Fibroblast of skin of back (primary cell): ENCODE results near the gene UNC5C. TPM values are rescaled to one million over a fixed set of nuclear protein-coding genes. Genes with fewer than 3 reads are reported as not detected.
A peak's percentile ranks its signal among the peaks of the same experiment; 100 is the strongest.

Experiments used
- DNase-seq: peaks from one replicate; pipeline ENCODE4 v3.0.0-alpha.2; 2013
- polyA plus RNA-seq, 2 experiments: library from polyadenylated mRNA; unstranded; fragments of 120-200 nt; gene quantifications; one replicate each; pipeline ENCODE4 v1.2.1, GENCODE V29; 2013; ENCODE audit not compliant: insufficient read length in 2 of 2

UNC5C gene
- polyA plus RNA-seq (2013, experiment 1 of 2; ENCODE audit: insufficient read length) = 0.07 TPM
- polyA plus RNA-seq (2013, experiment 2 of 2; ENCODE audit: insufficient read length) = 0.44 TPM

DNA sequence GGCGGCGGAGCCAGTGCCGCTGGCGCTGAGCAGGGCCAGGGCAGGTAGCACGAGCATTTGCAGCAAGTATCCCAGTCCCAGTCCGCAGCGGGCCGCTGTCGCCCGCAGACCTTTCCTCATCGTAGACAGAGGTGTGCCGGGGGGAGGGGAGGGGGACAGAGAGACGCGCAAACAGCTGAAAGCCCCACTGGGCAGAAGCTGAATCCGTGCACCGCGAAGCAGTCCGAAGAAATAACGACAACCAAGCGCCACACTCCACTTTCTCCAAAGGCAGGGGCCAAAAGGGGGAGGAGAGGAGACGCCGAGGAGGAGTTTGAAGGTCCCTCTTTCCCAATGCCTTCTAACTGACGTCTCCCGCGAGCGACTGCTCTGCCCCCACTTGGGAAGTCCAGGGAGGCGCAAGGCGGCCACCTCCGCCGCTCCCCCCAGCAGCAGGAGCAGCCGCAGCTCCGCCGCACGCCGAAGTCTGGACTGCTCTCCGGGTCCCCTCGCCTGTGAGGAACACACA lies at the start of gene UNC5C:
Gene UNC5C, minus strand, starts transcription at position 236 of the 508 bp plus-strand sequence.
- peak; percentile 48 for DNase-seq

DNA sequence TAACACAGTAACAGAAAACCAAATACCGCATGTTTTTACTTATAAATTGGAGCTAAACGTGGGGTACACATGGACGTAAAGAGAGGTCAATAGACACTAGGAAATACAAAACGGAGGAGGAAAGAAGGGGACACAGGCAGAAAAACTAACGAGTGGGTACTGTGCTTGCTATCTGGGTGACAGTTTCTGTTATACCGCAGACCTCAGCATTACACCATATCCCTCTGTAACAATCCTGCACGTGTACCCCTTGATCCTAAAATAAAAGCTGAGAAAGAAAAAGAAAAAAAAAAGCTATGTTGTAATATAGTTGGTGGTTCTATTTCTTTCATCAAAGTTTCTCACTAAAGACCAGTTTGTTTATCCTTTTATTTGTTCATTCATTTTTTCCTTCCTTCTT lies 47.9 kb upstream of the UNC5C start:
- DNase-seq = no peak

DNA sequence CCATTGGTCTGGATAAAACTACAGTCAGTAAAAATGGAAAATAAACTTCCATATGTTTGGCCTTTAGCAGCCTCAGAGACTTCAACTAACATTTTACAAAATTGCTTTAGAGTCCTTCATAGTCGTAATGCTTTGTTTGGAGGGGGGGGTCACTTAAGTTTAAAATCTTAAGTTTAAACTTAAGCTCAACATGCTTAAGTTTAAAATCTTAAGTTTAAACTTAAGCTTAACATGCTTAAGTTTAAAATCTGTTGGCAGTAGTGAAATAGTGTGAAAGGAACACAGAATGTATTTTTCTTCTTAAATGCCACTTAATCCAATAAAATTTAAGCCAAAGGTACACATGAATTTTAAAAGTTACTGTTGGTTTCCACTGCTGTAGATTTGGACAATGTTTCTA lies 45.9 kb upstream of the UNC5C start:
- DNase-seq = no peak

DNA sequence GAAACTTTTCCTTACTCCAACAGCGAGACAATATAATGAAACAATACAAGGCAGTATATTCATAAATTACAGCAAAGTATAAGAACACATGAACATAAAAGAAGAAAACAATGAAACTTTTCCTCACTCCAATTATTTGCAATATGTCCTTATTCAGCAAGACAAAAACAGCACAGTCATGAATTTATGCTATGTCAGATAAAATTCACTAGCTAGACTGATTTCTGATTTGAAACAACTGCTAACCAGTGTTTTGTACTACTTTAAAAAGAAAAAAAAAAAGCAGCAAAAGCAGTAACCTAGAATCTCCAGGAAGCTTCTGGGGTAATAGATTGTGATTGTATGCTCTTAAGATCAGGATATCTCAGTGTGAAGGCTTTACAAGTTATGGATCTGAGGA lies 45.2 kb upstream of the UNC5C start:
- no peak for DNase-seq

DNA sequence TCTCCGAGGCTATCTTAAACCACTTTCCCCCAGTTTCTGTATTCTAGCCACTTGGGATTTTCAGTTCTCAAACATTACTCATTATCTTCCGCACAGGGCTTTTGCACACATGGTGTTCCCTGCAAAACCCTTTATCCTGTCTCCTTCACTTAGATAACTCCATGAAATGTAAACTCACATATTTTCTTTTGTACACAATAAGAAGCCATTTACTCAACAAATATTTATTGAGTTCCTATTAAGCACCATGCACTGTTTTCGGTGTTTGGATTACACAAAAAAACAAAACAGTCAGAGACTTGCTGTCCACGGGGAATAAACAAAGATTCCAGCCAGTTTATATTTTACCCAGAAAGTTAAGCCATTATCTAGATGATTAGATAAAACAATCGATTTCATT lies 42.5 kb upstream of the UNC5C start:
- DNase-seq = no peak

DNA sequence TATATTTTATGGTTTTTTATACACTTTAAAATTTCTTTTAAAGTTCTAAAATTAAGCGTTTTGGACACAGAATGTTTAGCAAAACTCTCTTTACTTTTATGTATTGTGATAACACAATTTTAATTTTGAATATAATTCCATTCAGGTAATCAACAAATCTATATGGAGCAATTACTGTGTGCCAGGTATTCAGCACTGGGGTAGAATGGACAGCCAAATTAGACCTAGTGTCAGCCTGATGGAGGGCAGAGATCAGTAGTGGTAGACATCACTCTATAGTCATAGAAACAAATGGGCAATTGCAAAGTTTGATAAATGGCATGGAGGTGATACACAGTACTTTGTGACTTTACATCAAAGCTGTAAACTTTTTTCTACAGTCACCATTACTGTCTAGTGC lies 41.8 kb upstream of the UNC5C start:
- no peak for DNase-seq

DNA sequence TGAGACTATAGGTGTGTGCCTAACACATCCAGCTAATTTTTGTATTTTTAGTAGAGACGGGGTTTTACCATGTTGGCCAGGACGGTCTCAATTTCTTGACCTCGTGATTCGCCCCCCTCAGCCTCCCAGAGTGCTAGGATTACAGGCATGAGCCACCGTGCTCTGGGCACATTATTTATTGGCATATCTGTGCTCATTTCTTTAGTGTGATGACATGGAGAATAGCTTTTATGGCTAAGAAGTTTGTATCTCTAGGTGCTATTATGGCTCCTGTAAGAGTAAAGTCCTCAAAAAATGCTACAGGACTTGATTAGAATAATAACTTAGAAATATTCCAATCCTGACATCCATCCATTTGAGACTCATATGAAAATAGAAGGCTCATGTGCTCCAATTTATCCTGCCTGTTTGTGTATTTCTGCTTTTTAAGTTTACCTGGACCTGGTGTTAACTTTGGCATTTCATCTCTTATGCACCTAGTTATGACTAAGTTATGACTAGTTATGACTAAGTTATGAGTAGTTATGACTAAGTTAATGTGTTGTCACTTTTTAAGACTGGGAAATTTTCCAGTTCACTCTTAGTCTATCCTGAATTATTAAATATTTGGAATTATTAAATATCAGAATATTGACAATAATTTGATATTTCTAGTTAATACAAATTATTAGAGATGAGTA lies 36.4 kb upstream of the UNC5C start:
- peak; percentile 1 for DNase-seq

DNA sequence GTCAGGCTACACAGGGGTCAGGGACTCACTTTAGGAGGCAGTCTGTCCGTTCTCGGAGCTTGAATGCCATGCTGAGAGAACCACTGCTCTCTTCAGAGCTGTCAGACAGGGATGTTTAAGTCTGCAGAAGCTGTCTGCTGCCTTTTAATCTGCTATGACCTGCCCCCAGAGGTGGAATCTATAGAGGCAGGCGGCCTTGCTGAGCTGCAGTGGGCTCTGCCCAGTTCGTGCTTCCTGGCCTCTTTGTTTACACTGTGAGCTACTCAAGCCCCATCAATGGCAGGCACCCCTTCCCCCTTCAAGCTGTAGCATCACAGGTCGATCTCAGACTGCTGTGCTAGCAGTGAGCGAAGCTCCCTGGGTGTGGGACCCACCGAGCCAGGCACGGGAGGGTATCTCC lies 31.5 kb upstream of the UNC5C start:
- DNase-seq = no peak

DNA sequence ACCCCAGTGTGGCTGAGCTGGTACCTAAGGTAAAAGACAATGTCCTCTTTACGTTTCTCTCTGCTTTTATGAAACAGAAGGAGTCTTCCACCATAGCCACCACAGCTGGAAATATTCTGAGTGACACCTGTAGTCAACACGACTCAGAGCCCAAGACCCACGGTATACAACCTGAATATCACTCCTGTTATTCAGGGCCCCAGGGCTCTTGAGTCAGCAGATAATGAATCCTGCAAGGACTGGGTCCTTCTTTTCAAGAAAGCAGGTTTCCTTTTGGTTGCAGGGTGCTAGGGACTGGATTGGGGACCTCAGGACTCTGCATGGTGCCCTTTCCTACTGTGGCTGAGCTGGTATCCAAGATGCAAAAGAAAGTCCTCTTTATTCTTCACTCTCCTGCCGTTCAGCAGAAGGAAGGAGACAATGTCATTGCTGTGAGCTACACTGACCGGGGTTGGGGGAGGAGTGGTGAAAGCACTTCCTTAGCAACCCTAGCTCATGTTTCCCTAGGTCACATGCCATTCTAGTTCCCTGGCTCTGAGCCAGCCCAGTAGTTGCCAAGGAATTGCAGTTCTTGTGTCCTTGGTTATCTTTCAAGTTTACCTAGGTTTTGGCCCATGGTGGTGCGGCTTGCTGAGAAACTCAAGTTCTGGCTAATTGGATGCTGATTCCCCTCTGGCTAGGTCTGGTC lies 23.7 kb upstream of the UNC5C start:
- DNase-seq = peak; percentile 5

DNA sequence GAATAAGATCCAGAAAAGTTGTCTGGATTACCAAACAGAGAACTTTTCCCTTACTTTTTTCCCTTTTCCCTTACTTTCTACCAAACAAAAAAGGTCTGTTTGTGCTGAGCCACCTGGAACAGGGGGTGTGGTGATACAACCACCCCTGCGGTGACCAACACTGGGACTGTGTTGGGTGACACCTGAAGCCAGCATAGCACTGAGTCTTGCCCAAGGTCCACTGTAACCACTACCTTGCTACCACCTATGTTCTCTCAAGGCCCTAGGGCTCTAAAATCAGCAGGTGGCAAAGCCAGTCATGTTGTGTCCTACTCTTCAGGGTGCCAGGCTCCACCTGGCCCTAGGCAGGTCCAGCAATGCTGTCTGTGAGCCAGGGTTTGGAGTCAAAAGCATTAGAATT lies 22.8 kb upstream of the UNC5C start:
- no peak for DNase-seq

DNA sequence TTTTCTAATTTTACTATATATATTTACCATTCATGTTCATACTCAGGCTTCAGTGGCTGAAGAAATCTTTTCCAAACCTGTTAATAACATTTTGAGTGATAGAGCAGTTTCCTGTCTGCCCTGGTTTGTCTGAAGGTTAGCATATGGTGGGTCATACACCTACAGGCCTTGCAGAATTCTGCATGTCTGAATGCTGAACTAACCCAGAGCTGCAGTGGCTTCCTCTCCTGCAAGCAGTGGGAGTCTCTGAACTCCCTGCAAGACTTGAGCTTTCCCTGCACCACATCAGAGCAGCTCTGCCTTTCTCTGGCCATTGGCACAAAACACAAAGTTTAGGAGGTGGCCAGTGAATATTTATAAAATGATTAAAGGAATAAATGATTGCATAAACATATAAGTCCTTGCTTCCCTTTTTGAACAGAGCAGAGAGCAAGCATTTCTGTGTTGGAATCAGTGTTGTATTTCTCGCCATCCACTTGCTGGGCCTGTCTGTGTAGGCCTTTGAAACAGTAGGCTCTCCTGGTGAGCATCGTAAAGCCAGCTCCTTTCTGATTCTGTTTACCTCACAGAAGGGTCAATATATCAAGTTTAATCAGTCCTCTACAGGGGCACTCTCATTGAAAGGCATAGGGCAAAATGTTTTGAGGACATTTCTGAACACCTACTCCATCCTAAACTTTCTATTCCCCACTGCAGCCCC lies 15.0 kb upstream of the UNC5C start:
- no peak for DNase-seq

DNA sequence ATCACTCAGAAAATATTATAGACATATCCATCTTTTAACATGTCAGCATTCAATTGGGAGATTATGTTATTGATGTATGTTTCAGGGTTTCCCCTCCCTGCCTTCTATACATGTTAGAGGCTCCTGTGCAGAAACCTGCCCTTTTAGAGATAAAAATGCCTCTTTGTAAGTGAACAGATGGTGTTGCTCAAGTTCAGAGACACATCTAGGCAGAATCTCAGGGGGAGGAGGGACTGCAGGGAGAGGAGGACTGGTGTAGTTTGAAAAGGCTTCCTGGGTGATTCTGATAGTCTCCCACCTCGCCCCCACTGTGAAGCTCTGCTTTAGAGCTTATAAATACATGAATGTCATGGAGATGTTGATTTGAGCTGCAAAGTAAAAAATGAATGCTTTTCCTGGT lies 12.0 kb upstream of the UNC5C start:
- DNase-seq = no peak

DNA sequence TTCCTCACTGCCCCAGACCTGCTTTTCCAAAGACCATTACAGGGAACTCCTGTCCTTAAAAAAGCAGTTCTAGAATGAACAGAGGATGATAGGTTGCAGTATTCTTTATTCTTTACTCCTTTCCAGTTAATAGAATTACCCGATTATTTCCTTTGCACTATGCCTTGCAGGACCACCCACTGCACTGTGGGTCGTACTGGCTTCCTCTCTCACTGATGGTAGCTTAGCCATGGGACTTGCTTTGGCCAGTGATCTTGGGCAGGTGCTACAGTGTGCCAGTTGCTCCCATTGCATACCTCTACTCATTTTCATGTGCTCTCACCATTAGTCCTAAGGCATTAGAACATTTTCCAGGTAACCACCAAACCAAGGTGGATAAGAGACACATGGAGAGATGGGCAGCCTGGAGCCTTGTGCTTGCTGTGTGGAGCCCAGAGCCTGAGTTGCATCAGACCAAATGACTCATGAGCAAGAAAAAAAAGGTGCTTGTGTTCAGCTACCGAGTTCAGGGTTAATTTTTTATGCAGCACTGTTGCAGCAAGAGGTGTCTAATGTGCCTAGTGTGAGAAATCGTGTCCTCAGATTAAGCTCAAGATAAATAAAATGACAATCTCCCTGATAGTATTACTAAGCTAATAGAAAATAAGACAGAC lies 7.6 kb upstream of the UNC5C start:
- DNase-seq = no peak

DNA sequence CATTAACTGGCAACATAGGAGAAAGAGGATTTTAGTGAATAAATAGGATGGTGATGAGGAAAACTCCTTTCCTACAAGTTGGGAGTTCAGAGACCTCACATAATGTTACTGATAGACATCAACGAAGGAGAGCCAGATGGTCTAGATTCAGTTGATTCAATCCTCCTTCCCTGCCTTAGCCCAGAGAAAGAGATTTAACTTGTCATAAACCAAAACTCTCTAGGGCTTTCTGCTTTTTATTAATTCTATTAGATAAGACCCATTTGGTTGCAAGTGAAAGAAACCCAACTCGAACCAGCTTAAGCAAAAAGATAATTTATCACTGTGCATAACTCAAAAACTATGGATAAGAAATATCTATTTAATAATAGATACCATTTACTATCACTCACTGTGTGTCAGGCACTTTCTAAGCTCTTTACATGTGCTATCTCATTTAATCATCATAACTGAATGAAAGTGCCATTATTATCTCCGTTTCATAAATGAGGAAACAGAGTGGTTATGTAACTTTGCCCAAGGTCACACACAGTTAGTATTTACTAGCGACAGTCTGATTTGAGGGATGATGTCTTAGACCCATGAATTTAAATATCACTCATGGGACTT lies 4.3 kb upstream of the UNC5C start:
- DNase-seq = no peak

DNA sequence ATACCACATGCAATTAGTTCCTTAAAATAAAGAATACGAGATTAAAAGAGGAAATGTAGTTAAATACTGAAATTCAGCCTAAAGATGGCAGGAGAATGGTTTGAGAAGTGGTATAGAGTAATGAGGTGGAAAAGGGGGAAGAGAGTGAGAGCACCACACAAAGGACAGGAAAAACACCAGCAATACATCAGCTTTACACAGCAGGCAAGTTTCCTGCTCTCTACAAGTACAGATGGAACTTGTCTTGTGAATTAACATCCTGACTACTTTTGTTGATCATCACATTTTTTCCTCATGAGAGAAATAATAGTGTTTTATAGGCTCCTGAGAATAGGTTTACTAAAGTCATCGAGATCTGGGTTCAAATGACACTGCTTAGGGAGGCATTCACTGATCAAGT lies 2.9 kb upstream of the UNC5C start:
- DNase-seq = no peak

DNA sequence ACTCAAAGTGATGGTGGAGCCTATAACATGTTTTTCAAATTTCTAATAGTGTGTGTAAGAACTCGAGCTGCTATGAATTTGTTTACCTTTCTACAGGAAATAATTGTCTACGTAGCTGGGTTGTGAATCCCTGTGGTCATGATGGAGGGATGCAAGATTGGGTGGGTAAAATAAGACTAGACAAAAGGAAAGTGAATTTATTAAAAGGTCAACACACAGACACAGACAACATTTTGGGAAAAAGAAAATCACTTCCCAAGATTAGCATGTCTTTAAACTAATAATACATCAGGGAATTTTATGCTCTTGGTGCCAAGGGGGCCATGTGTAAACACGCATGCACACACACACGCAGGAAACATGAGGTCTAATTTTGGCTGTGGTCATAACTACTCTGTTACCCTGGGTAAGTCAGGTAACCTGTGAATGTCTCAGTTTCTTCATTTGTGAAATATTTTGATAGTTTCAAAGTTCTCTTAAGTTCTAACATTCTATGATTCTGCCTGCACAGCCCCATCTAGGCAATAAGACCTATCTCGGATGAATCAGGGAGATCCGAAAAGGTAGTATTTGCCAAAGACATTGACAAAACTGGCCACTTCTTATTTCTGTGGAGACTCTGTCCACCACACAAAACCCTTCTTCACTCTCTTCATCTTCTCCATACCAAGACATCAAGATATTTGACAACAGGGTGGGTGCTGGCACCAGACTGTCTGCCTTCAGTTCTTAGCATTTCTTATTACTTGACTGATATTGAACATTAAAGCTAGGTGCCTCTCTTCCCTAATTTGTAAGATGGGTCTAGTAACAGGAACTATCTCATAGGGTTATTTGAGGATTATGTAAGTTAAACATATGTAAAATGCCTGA lies 1.6 kb upstream of the UNC5C start:
- no peak for DNase-seq

DNA sequence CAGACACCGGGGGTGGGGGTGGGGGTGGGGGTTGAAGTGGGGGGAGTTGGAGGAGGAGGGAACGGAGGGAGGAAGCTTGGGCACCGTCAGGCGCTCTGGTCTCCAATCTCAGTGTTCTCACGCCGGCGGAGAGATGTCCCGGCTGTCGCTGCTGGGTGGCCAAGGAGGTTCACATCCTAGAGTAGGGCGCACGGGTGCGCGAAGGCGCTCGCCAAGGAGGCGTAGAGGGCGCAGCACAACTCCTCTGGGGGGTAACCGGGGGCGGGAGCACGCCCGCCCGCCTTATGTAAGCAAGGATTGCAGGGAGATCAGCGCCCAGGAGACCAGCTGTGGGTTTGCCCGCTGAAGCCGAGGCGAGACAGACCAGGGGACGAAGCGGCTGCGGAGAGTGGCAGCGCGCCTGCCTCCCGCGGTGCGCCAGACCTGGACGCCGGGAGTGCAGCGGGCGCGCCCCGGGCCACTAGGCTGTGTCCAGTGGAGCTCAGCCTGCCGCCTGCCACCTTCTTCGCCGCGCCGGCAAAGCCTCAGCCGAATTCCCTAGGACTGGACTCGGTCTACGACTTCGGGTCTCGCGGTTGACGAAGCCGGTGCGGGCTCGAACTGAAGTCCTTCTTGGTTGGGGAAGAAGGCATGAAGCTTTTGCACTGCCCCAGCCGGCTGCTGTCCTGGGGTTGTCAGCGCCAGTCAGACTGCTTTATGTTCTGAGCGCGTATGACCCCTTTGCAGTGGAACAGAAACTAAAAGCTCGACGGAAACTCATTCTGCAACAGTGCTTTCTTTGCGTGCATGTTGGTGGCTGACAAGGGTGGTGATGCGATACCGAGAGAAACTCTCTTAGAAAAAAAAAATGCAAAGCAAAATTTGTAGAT lies 707 bp upstream of the UNC5C start:
- peak; percentile 39 for DNase-seq

DNA sequence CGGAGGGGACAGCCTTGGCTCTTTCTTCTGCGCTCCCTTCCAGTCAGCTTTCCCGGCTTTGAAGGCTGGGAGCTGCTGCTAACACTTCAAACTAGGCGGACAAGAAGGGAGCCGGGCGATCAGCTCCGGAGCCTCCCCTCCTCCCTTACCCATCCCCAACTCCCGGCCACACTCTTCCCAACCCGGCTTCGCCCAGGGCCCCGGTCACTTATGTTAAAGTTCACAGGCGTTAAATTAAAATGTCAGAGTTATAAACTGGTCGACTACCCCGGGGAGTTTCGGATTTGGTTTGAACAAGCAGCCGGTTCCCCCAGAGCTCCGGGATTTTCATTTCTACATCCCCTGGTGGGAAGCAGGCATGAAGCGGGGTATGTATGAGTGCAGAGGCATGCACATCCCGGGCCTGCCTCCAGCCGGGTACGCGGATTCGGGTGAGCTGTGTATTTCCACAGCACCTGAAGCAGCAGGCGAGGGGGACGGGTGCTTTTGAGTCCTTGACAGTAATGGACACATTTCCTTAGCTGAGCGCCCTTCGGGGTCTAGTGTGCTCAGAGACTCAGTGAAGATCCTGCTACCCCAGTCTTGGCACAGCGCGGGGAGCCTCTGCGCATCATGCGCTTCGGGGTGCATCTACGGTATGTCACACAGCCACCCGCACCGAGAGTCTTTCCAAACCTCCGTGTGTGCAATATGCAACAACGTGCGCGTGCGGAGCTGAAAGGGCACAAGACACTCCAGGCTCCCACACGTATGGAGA lies 880 bp downstream of the UNC5C start:
- DNase-seq = peak; percentile 14

DNA sequence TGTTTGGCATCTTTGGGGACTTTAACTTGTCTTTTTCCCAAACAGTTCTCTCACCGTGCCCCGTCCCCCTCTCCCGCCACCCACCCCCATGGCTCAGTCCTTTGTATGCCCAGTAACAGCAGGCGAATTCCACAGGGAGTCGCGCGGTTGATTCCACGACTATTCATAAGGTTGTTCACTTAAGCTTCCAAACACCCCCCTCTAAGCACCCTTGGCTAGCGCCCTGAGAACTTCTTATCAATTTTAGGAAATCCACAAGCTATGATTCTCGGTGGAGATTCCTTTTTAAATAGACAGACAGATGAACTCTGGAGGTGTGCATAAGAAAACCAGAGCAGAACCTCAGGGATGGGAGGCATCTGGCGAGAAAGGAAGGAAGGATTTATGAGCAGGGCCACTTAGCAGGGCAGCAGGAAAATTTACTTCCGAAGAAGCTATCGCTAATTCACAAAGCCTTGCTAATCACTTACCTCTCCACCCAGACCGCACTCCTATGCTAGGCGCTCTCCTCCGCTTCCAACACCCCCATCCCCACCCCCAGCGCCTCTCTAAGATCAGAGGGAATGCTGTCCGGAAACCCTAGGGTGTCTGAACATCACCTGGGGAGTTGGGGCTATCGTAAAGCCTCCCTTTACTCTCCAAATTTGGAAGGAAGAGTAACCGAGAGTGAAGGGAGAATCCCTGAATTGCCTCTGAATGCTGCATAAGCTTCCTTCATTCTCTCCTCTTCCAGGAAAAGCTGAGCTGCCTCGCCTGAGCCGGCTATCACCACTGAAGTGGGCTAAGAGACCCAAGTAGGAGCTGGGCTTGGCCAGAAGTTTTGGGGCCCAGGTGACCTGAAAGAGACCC lies 1.7 kb downstream of the UNC5C start:
- DNase-seq = no peak
